OCI-LY7 (cell line): ENCODE measurements around the gene SMIM22.

Source experiments
- EZH2phosphoT487 ChIP-seq: fragments of 200-600 bp; sonication (generic); IDR thresholded peaks from 2 replicates; pipeline ENCODE4 v1.6.1; 2018; ENCODE audit warnings: low read depth, borderline replicate concordance, mild to moderate bottlenecking, mixed run types, antibody characterized with exemption, low read length, moderate library complexity, mixed read lengths
- TF ChIP-seq, protein P1 (sequence below): fragments of 200-600 bp; sonication (generic); conservative IDR thresholded peaks from 2 replicates; pipeline ENCODE4 v1.5.1; 2014; ENCODE audit warnings: mild to moderate bottlenecking, antibody characterized with exemption, low read length, moderate library complexity, mixed read lengths

DNA sequence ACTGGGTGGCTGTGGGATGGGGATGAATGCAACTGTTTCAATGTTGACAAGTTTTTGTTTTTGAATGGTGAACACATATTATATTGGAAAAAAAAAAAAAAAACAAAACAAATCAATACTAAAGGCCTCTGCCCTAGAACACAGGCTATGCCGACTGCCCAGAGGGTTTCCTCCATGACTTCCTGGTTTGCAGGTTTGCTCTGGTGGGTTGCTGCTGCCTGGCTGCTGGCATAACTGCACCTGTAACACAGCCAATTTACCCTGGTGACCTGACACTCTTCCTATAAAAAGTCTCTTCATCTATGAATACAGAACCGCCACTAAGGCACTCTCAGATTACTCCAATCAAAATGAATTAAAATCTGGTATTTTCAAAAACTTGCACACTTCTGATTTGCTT lies 41.6 kb downstream of the SMIM22 start:
- TF ChIP-seq EZH2phosphoT487, result no peak
- TF ChIP-seq, protein P1, sequence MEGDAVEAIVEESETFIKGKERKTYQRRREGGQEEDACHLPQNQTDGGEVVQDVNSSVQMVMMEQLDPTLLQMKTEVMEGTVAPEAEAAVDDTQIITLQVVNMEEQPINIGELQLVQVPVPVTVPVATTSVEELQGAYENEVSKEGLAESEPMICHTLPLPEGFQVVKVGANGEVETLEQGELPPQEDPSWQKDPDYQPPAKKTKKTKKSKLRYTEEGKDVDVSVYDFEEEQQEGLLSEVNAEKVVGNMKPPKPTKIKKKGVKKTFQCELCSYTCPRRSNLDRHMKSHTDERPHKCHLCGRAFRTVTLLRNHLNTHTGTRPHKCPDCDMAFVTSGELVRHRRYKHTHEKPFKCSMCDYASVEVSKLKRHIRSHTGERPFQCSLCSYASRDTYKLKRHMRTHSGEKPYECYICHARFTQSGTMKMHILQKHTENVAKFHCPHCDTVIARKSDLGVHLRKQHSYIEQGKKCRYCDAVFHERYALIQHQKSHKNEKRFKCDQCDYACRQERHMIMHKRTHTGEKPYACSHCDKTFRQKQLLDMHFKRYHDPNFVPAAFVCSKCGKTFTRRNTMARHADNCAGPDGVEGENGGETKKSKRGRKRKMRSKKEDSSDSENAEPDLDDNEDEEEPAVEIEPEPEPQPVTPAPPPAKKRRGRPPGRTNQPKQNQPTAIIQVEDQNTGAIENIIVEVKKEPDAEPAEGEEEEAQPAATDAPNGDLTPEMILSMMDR, result no peak
